DOHH2 (cell line): ENCODE measurements around the gene TRABD.

Source experiments
- EZH2phosphoT487 ChIP-seq: fragments of 200-600 bp; sonication (generic); IDR thresholded peaks from 2 replicates; pipeline ENCODE4 v1.6.1; 2017; ENCODE audit warnings: borderline replicate concordance, mild to moderate bottlenecking, antibody characterized with exemption, low read length, moderate library complexity, mixed read lengths
- TF ChIP-seq, protein P1 (sequence below): fragments of 200-600 bp; sonication (generic); IDR thresholded peaks from one replicate; pipeline ENCODE4 v1.5.1; 2014; ENCODE audit warnings: antibody characterized with exemption, mild to moderate bottlenecking, low read depth, low read length; ENCODE audit not compliant: poor library complexity, severe bottlenecking

GRCh38 chr22:50218153-50218995 is 32.7 kb downstream of the TRABD start:
- TF ChIP-seq, protein P1, sequence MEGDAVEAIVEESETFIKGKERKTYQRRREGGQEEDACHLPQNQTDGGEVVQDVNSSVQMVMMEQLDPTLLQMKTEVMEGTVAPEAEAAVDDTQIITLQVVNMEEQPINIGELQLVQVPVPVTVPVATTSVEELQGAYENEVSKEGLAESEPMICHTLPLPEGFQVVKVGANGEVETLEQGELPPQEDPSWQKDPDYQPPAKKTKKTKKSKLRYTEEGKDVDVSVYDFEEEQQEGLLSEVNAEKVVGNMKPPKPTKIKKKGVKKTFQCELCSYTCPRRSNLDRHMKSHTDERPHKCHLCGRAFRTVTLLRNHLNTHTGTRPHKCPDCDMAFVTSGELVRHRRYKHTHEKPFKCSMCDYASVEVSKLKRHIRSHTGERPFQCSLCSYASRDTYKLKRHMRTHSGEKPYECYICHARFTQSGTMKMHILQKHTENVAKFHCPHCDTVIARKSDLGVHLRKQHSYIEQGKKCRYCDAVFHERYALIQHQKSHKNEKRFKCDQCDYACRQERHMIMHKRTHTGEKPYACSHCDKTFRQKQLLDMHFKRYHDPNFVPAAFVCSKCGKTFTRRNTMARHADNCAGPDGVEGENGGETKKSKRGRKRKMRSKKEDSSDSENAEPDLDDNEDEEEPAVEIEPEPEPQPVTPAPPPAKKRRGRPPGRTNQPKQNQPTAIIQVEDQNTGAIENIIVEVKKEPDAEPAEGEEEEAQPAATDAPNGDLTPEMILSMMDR = no peak
- TF ChIP-seq EZH2phosphoT487 = no peak
